Ovary (tissue), 3 donors: ENCODE results near the gene RBPJ.

ENCODE experiments used
- CTCF ChIP-seq, 3 donors: fragments of 450-650 bp in 2 of 3; fragments of 200-600 bp in 1 of 3; IDR thresholded peaks; one replicate each; pipeline versions ENCODE4 v1.5.1 to v1.8.0; 2016 to 2022; ENCODE audit warnings: antibody characterized with exemption in 3 of 3, mild to moderate bottlenecking in 1 of 3
- EP300 ChIP-seq: sonication (generic); formaldehyde crosslinking; IDR thresholded peaks from one replicate; pipeline ENCODE4 v1.6.1; 2017; ENCODE audit warnings: antibody characterized with exemption
- POLR2A ChIP-seq: fragments of 450-650 bp; IDR thresholded peaks from one replicate; pipeline ENCODE4 v1.6.1; 2017; ENCODE audit warnings: antibody characterized with exemption, mild to moderate bottlenecking, moderate library complexity
- donor health status: DM: no; HTN: no; CAD: no.

DNA sequence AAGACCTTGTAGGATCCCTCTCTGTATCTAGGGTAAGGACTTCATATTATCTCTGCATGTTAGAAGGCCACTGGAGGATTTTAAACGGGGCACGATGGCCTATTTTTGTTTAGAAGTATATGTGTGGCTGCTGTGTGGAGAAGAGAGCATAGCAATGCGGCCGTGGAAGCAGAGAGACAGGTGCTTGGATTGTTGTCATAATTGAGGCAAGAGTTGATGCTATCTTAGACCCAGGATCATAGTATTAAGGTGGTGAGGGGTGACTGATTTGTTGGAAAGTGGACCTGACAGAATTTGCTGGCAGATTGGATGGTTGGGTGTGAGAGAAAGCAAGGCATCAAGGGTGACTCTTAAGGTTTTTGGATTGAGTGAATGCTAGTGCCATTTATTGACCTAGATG, 106.1 kb downstream of the RBPJ start:
- TF ChIP-seq EP300 (no peak), CTCF (IDR thresholded peaks at IDR 0.05) (no peak), POLR2A (no peak)
